ENCODE results near the gene STAP1. TPM values are rescaled to one million over a fixed set of nuclear protein-coding genes. Genes with fewer than 3 reads are reported as not detected.

The STAP1 gene
- total RNA-seq, 4 donors from 2014 or later: 0.55 to 6.2 (median 4.9) TPM; not detected in 1

- Histone ChIP-seq H3K27me3 (no peaks in the 10 kb centered on the region), H3K4me3 (no peak overlapping the region), H3K4me1 (no peaks in the 10 kb centered on the region), H3K9me3 (no peaks in the 10 kb centered on the region), H3K36me3 (no peaks in the 10 kb centered on the region), H3K27ac (no peak overlapping the region)
- no peak for DNase-seq
- intact Hi-C loops (cut with DNase I; ENCODE audit: low total_unique reads): no loop called here
- WGBS, 2 donors (ENCODE audit: low coverage in 1 of 2): 65% methylated on average over 2 of the region's 2 CpGs
- in situ Hi-C loops (cut with MboI; ENCODE audit: low pct_ligation_motif_present in 1 of 4, low pct_unique_long_range_greater_than_20kb in 1 of 4, low sequenced_read_pairs in 3 of 4): no loop called here
- TF ChIP-seq POLR2A (IDR thresholded peaks at IDR 0.05): no peak
- TF ChIP-seq CTCF (IDR thresholded peaks at IDR 0.05): no peak
- no peak for TF ChIP-seq POLR2AphosphoS5 (IDR thresholded peaks at IDR 0.05)
- no peak for TF ChIP-seq EP300 (IDR thresholded peaks at IDR 0.05; ENCODE audit: low read depth)
Measured at GRCh38 chr4:67593741-67594175, 35.2 kb downstream of the STAP1 start.

GRCh38 chr4:67603310-67604028, 44.9 kb downstream of the STAP1 start:
- WGBS, 2 donors (ENCODE audit: low coverage in 1 of 2): 100% methylated on average over 2 of the region's 2 CpGs; no CpG with 5 or more reads in 1 of the 2 donors
- H3K27ac ChIP-seq: no peak overlapping the region
- TF ChIP-seq CTCF (IDR thresholded peaks at IDR 0.05): no peak
- TF ChIP-seq POLR2A (IDR thresholded peaks at IDR 0.05): no peak
- no peak for TF ChIP-seq EP300 (IDR thresholded peaks at IDR 0.05; ENCODE audit: low read depth)
- TF ChIP-seq POLR2AphosphoS5 (IDR thresholded peaks at IDR 0.05): no peak
- no peaks in the 10 kb centered on the region for H3K4me1 ChIP-seq
- no peaks in the 10 kb centered on the region for H3K27me3 ChIP-seq
- intact Hi-C loops (cut with DNase I; ENCODE audit: low total_unique reads) (no loop called here), in situ Hi-C loops (cut with MboI; ENCODE audit: low pct_ligation_motif_present in 1 of 4, low pct_unique_long_range_greater_than_20kb in 1 of 4, low sequenced_read_pairs in 3 of 4) (no loop called here)
- H3K9me3 ChIP-seq: peaks cover 0 to 4% of the 10 kb centered on the region in 2 donors
- no peaks in the 10 kb centered on the region for H3K36me3 ChIP-seq
- no peak for DNase-seq
- H3K4me3 ChIP-seq: no peak overlapping the region

DNA sequence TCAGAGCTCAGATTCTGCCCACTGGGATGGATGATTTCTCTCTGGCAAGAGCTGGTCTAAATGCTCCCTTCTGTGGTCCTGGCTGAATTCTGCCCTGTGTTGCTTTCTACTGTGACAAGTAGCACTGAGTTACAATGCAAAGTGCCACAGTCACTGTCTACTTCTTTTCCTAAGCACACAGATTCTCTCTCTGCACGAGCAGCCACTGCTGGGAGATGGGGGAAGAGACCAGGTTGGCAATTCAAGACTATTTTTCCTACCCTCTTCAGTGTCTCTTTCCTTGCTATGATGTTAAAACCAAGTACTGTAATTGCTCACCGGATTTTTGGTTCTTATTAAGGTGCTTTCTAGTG, 45.5 kb downstream of the STAP1 start:
- intact Hi-C loops (cut with DNase I; ENCODE audit: low total_unique reads): no loop called here
- Histone ChIP-seq H3K27ac (no peak overlapping the region), H3K36me3 (no peaks in the 10 kb centered on the region), H3K4me1 (no peaks in the 10 kb centered on the region), H3K27me3 (no peaks in the 10 kb centered on the region), H3K4me3 (no peak overlapping the region), H3K9me3 (peaks cover 0 to 4% of the 10 kb centered on the region in 2 donors)
- no peak for TF ChIP-seq CTCF (IDR thresholded peaks at IDR 0.05)
- no peak for TF ChIP-seq POLR2AphosphoS5 (IDR thresholded peaks at IDR 0.05)
- TF ChIP-seq POLR2A (IDR thresholded peaks at IDR 0.05): no peak
- no peak for TF ChIP-seq EP300 (IDR thresholded peaks at IDR 0.05; ENCODE audit: low read depth)
- 71 to 86% methylated on average over 1 to 2 of the region's 2 CpGs for WGBS, 2 donors (ENCODE audit: low coverage in 1 of 2)
- in situ Hi-C loops (cut with MboI; ENCODE audit: low pct_ligation_motif_present in 1 of 4, low pct_unique_long_range_greater_than_20kb in 1 of 4, low sequenced_read_pairs in 3 of 4): no loop called here
- no peak for DNase-seq

- Histone ChIP-seq H3K9me3 (peaks cover under 1 to 4% of the 10 kb centered on the region in 2 donors), H3K27me3 (no peaks in the 10 kb centered on the region), H3K36me3 (no peaks in the 10 kb centered on the region), H3K4me3 (no peak overlapping the region), H3K4me1 (no peaks in the 10 kb centered on the region), H3K27ac (no peak overlapping the region)
- no peak for DNase-seq
- intact Hi-C loops (cut with DNase I; ENCODE audit: low total_unique reads): no loop called here
- in situ Hi-C loops (cut with MboI; ENCODE audit: low pct_ligation_motif_present in 1 of 4, low pct_unique_long_range_greater_than_20kb in 1 of 4, low sequenced_read_pairs in 3 of 4): no loop called here
- WGBS, 2 donors (ENCODE audit: low coverage in 1 of 2): 71 to 80% methylated on average over 3 of the region's 3 CpGs
- TF ChIP-seq CTCF (IDR thresholded peaks at IDR 0.05): no peak
- TF ChIP-seq POLR2AphosphoS5 (IDR thresholded peaks at IDR 0.05): no peak
- TF ChIP-seq EP300 (IDR thresholded peaks at IDR 0.05; ENCODE audit: low read depth): no peak
- no peak for TF ChIP-seq POLR2A (IDR thresholded peaks at IDR 0.05)
Measured at GRCh38 chr4:67604749-67605148, 46.2 kb downstream of the STAP1 start.
